ENCODE results near the gene GLI3.

Gene GLI3

DNA sequence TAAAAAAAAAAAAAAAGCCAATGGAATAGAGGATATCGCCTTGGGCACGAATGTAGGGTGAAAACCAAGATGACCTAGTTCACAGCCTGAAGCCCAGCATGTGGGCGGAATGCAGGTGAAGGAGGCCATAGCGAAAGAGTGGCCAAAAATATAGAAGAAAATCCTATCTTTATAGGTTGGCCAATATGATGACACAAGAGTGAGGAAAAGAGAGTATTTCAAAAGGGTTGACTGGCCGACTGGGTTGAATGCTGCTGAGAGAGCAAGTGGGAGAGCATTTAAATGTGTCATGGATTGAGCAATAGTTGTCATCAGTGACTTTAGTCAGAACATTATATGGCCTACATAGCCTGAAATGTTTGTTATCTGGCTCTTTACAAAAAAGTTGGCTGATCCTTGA lies 17.2 kb upstream of the GLI3 start:
- no peaks in the 10 kb centered on the region for H3K4me1 ChIP-seq (ENCODE audit: insufficient read depth, poor library complexity, severe bottlenecking)
- H3K27ac ChIP-seq (ENCODE audit: poor library complexity, severe bottlenecking) = no peak overlapping the region
- DNase-seq (ENCODE audit: low spot score) = no peak
- TF ChIP-seq, protein P1, sequence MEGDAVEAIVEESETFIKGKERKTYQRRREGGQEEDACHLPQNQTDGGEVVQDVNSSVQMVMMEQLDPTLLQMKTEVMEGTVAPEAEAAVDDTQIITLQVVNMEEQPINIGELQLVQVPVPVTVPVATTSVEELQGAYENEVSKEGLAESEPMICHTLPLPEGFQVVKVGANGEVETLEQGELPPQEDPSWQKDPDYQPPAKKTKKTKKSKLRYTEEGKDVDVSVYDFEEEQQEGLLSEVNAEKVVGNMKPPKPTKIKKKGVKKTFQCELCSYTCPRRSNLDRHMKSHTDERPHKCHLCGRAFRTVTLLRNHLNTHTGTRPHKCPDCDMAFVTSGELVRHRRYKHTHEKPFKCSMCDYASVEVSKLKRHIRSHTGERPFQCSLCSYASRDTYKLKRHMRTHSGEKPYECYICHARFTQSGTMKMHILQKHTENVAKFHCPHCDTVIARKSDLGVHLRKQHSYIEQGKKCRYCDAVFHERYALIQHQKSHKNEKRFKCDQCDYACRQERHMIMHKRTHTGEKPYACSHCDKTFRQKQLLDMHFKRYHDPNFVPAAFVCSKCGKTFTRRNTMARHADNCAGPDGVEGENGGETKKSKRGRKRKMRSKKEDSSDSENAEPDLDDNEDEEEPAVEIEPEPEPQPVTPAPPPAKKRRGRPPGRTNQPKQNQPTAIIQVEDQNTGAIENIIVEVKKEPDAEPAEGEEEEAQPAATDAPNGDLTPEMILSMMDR (IDR thresholded peaks at IDR 0.05; ENCODE audit: poor library complexity, severe bottlenecking) = no peak
- H3K27me3 ChIP-seq (ENCODE audit: insufficient read depth, poor library complexity, severe bottlenecking) = no peaks in the 10 kb centered on the region
- H3K9me3 ChIP-seq (ENCODE audit: severe bottlenecking) = no peaks in the 10 kb centered on the region
- no peak overlapping the region for H3K4me3 ChIP-seq (ENCODE audit: severe bottlenecking)
- no peaks in the 10 kb centered on the region for H3K36me3 ChIP-seq (ENCODE audit: low read depth)
- ATAC-seq (ENCODE audit: low read depth) = peak; percentile 38; the same call in 1 of the 3 replicates

DNA sequence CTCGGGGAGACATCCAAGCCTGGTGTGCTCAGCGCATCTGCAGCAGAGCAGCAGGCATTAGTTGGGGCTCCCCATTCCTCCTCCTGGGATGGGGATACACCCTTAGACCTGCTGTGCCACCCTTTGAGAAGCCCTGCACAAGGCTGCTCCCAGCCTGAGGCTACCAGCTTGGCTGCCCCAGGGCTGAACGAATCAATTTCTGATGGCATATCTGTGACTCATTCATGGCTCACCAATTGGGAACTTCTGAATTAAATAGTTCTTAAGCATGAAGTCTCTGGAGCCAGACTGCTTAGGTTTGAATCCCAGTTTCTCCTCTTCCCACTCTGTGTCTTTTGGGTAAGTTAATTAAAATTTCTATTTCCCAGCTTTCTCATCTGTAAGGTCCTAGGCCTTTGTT lies 16.3 kb upstream of the GLI3 start:
- no peak overlapping the region for H3K27ac ChIP-seq (ENCODE audit: poor library complexity, severe bottlenecking)
- no peaks in the 10 kb centered on the region for H3K4me1 ChIP-seq (ENCODE audit: insufficient read depth, poor library complexity, severe bottlenecking)
- no peaks in the 10 kb centered on the region for H3K27me3 ChIP-seq (ENCODE audit: insufficient read depth, poor library complexity, severe bottlenecking)
- DNase-seq (ENCODE audit: low spot score) = no peak
- TF ChIP-seq, protein P1 (IDR thresholded peaks at IDR 0.05; ENCODE audit: poor library complexity, severe bottlenecking) = no peak
- no peak overlapping the region for H3K4me3 ChIP-seq (ENCODE audit: severe bottlenecking)
- H3K9me3 ChIP-seq (ENCODE audit: severe bottlenecking) = no peaks in the 10 kb centered on the region
- no peaks in the 10 kb centered on the region for H3K36me3 ChIP-seq (ENCODE audit: low read depth)
- 0 out of 3 replicates have a peak, but pooled peaks have one; percentile 27 for ATAC-seq (ENCODE audit: low read depth)

DNA sequence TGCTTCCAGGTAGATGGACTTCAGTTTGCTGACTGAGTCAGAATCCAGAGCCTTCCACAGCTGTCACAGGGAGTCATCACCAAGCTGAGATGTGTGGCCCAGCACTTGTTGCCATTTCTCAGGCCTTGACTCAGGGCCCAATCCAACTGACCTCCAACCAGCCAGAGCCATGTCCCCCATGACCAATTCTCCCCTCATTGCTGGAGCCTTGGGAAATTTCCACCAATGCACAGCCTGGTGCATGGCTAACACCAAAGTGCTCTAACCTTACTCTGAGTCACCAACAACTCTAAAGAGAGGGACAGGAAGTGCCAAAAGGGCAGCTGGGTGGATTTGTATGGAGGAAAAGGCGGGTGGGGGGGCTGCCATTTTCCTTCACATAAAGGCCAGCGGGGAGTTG lies 13.4 kb upstream of the GLI3 start:
- Histone ChIP-seq H3K36me3 (ENCODE audit: low read depth) (no peaks in the 10 kb centered on the region), H3K27ac (ENCODE audit: poor library complexity, severe bottlenecking) (no peak overlapping the region), H3K9me3 (ENCODE audit: severe bottlenecking) (no peaks in the 10 kb centered on the region), H3K4me3 (ENCODE audit: severe bottlenecking) (no peak overlapping the region), H3K27me3 (ENCODE audit: insufficient read depth, poor library complexity, severe bottlenecking) (no peaks in the 10 kb centered on the region), H3K4me1 (ENCODE audit: insufficient read depth, poor library complexity, severe bottlenecking) (no peaks in the 10 kb centered on the region)
- ATAC-seq (ENCODE audit: low read depth) (no peak), DNase-seq (ENCODE audit: low spot score) (no peak)
- TF ChIP-seq, protein P1 (IDR thresholded peaks at IDR 0.05; ENCODE audit: poor library complexity, severe bottlenecking) = no peak

DNA sequence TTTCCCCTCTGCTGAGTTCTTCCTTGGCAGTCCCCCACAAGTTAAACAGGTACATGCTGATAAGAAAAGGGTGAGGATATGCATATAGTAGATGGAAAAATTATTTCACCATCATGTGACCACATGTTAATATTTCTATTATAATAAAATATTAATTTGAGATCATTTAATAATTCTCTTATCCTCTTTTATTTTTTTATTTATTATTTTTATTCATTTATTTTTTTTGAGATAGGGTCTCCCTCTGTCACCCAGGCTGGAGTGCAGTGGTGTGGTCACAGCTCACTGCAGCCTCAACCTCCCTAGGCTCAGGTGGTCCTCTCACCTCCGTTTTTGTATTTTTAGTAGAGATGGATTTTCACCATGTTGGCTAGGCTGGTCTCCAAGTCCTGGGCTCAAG lies 11.6 kb upstream of the GLI3 start:
- no peak for DNase-seq (ENCODE audit: low spot score)
- H3K36me3 ChIP-seq (ENCODE audit: low read depth) = no peaks in the 10 kb centered on the region
- TF ChIP-seq, protein P1 (IDR thresholded peaks at IDR 0.05; ENCODE audit: poor library complexity, severe bottlenecking) = no peak

DNA sequence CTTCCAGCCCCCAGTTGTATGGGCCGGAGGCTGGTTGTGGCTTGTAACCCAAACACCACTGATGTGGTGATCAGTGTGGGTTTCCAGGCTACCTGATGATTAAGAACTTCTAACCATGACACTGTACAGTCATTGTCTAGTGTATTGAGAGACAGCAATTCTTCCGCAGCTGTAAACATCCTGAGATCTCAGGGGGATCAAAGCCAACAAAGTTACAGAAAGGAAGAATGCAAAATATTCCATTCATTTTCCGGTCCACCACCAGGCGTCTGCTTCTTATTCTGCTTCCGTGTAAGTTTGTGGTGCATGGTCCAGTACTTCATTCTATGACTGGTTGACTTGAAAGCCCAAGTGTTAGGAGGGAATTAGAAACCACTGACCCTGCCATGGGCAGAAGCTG lies 10.3 kb upstream of the GLI3 start:
- Histone ChIP-seq H3K4me3 (ENCODE audit: severe bottlenecking) (no peak overlapping the region), H3K9me3 (ENCODE audit: severe bottlenecking) (no peaks in the 10 kb centered on the region), H3K27ac (ENCODE audit: poor library complexity, severe bottlenecking) (no peak overlapping the region), H3K27me3 (ENCODE audit: insufficient read depth, poor library complexity, severe bottlenecking) (no peaks in the 10 kb centered on the region), H3K36me3 (ENCODE audit: low read depth) (no peaks in the 10 kb centered on the region), H3K4me1 (ENCODE audit: insufficient read depth, poor library complexity, severe bottlenecking) (peaks cover 8% of the 10 kb centered on the region)
- no peak for DNase-seq (ENCODE audit: low spot score)
- TF ChIP-seq, protein P1 (IDR thresholded peaks at IDR 0.05; ENCODE audit: poor library complexity, severe bottlenecking) = no peak
- no peak for ATAC-seq (ENCODE audit: low read depth)

More for the DNA sequence above, 11.6 kb upstream of the GLI3 start:
- no peaks in the 10 kb centered on the region for H3K9me3 ChIP-seq (ENCODE audit: severe bottlenecking)
- no peak for ATAC-seq (ENCODE audit: low read depth)
- no peak overlapping the region for H3K4me3 ChIP-seq (ENCODE audit: severe bottlenecking)
- H3K4me1 ChIP-seq (ENCODE audit: insufficient read depth, poor library complexity, severe bottlenecking) = peaks cover 8% of the 10 kb centered on the region
- H3K27ac ChIP-seq (ENCODE audit: poor library complexity, severe bottlenecking) = no peak overlapping the region
- H3K27me3 ChIP-seq (ENCODE audit: insufficient read depth, poor library complexity, severe bottlenecking) = no peaks in the 10 kb centered on the region

Measured in RWPE2 (cell line).